ENCODE data around the gene MTMR3.

MTMR3 gene

GRCh38 chr22:29871684-29872083, 11.3 kb upstream of the MTMR3 start:
- no peak for DNase-seq

- DNase-seq: no peak
Observed at GRCh38 chr22:29872144-29872893, 10.7 kb upstream of the MTMR3 start.

- no peak for DNase-seq
Observed at GRCh38 chr22:29872989-29873388, 10.0 kb upstream of the MTMR3 start.

- no peak for DNase-seq
Observed at GRCh38 chr22:29873943-29874342, 9.0 kb upstream of the MTMR3 start.

- no peak for DNase-seq
Observed at GRCh38 chr22:29877620-29878019, 5.4 kb upstream of the MTMR3 start.

- DNase-seq: no peak
Observed at GRCh38 chr22:29879753-29880152, 3.2 kb upstream of the MTMR3 start.

- DNase-seq: no peak
Observed at GRCh38 chr22:29882716-29883044, 294 bp upstream of the MTMR3 start.

GRCh38 chr22:29883775-29884097, 762 bp downstream of the MTMR3 start:
- no peak for DNase-seq

- no peak for DNase-seq
Observed at GRCh38 chr22:29885610-29886009, 2.6 kb downstream of the MTMR3 start.

GRCh38 chr22:29886596-29886995, 3.6 kb downstream of the MTMR3 start:
- no peak for DNase-seq

- no peak for DNase-seq
Observed at GRCh38 chr22:29887358-29887757, 4.4 kb downstream of the MTMR3 start.

- no peak for DNase-seq
Observed at GRCh38 chr22:29890760-29891159, 7.8 kb downstream of the MTMR3 start.

GRCh38 chr22:29892315-29893156, 9.6 kb downstream of the MTMR3 start:
- no peak for DNase-seq

- no peak for DNase-seq
Observed at GRCh38 chr22:29901354-29901753, 18.4 kb downstream of the MTMR3 start.

GRCh38 chr22:29903371-29903770, 20.4 kb downstream of the MTMR3 start:
- no peak for DNase-seq

GRCh38 chr22:29904020-29904419, 21.0 kb downstream of the MTMR3 start:
- no peak for DNase-seq

GRCh38 chr22:29907753-29908515, 25.0 kb downstream of the MTMR3 start:
- no peak for DNase-seq

GRCh38 chr22:29912141-29912540, 29.2 kb downstream of the MTMR3 start:
- DNase-seq: no peak

- DNase-seq: no peak
Observed at GRCh38 chr22:29912605-29913398, 29.8 kb downstream of the MTMR3 start.

- DNase-seq: no peak
Observed at GRCh38 chr22:29914165-29914564, 31.2 kb downstream of the MTMR3 start.

GRCh38 chr22:29914991-29915533, 32.1 kb downstream of the MTMR3 start:
- no peak for DNase-seq

GRCh38 chr22:29916007-29916544, 33.1 kb downstream of the MTMR3 start:
- no peak for DNase-seq
